Nucleus accumbens (tissue), 56 donors: ENCODE results near the gene OPN1SW.

Source experiments
- DNase-seq, 56 donors: peaks; one replicate each; lab custom pipeline; 2025; lab: John Stamatoyannopoulos, UW

Gene OPN1SW

DNA sequence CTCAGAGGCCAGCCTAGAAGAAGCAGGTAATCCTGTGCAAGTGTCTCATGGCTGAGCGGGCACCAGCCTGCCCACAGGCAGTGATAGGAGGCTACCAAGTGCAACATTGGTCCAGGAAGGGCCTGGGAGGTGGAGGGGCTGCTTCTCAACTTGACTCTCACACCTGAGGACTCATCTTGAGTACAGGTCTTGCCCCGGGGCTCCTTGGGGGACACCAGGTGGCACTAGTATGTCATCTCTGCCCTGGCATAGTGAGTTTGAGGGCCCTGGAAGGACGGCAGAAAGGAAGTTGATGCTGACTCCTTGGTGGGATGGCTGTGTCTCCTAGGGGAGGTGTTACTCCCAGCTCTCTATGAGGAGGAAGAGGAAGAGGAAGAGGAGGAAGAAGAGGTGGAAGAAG, 18.4 kb upstream of the OPN1SW start:
- no peak for DNase-seq

- no peak for DNase-seq
These were observed 17.6 kb upstream of the OPN1SW start for GRCh38 chr7:128793181-128793547.

DNA sequence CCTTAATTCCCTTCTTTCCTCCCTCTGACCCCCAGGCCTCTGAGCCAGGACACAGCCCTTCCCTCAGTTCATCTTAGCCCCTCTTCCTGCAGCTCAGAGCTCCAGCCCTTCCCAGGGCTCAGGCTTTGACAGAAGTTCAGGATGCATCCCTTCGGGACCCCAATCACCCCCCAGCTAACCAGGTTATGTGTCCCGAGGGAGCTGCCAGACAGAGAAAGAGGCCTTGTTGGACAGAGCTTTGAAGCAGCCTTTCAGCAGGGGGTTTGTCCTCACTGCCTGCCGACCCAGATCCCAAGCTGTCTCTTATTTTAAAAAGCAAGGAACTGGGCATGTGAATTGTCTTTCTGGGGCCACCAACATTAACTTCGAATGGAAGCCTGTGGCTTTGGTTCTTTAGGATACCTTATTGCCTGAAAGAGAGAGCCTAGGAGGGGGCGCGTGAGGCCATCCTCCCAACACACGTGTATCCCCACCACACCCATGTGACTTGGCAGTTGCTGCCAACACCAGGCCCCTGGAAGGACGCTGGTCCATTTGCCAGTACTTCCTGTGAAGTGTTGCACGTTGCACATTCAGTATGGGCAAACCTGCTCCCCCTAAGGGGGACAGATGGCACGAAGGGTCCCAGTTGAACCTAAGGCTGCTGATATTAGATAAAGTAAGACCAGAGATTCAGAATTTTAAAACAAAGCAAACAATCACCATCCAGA, 17.0 kb upstream of the OPN1SW start:
- peak in 2 of 56 donors; percentile 16 for DNase-seq

DNA sequence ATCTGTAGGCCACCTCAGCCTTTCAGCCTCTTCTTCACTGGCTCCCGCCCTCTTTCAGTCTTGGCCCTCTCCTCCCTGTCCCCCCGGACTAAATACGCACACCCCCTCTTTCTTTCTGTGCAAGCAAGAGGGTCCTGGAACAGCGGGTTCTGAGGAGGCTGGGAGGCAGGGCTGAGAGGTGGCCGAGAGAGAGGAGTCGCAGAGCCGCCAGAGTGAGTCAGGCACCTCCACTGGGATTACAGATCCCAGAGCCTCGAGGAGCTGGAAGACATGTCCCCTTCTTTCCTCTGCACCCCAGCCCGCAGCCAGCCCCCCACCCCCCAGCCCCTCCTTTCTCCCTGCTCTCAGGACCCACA, 16.4 kb upstream of the OPN1SW start:
- no peak for DNase-seq

DNA sequence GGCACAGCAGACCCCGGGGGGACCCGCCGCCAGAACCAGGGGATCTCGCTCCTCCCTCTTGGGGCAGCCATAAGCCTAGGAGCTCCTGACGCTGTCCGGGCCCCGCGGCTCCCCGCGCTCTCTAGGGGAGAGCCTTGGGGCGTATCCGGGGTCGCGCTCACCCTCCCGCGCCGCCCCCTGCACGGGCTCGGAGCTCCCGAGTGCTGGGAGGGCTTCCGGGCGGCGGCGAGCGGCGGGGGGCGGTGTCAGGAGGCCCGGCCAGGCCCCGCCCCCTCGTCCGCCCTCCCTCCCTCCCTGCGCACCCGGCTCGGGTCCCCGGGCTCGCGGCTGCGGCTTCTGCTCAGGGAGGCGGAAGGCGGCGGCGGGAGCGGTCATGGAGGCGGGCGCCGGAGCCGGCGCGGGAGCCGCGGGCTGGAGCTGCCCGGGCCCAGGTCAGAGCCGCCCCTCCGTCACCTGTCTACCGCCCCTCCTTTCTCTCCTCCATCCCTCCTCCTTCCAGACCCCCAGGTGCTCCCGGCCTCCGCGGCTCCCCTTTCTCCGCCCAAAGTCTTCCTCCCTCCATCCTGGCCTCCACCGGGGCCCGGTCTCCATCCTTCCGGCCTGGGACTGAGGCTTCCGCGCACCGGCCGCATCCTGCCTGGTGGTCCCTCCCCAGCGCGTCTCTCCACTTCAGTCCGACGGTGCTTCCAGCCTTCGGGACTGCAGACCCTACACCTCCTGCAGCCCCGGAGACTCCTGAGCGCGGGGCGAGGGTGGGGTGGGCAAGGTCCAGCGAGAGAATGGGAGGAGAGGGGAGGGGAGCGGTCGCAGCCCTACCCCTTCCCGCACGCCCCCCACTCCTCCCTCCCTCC, 15.8 kb upstream of the OPN1SW start, which contains the start of gene CCDC136:
Gene CCDC136 (plus strand): TSS at position 848 of the 851 bp plus-strand sequence. CDS start 444 bp downstream, outside the sequence.
- peak in 42 of 56 donors; percentile 9 to 74 (median 42) for DNase-seq

GRCh38 chr7:128790315-128791041, 14.9 kb upstream of the OPN1SW start:
- DNase-seq = peak in 1 of 56 donors; percentile 66

DNA sequence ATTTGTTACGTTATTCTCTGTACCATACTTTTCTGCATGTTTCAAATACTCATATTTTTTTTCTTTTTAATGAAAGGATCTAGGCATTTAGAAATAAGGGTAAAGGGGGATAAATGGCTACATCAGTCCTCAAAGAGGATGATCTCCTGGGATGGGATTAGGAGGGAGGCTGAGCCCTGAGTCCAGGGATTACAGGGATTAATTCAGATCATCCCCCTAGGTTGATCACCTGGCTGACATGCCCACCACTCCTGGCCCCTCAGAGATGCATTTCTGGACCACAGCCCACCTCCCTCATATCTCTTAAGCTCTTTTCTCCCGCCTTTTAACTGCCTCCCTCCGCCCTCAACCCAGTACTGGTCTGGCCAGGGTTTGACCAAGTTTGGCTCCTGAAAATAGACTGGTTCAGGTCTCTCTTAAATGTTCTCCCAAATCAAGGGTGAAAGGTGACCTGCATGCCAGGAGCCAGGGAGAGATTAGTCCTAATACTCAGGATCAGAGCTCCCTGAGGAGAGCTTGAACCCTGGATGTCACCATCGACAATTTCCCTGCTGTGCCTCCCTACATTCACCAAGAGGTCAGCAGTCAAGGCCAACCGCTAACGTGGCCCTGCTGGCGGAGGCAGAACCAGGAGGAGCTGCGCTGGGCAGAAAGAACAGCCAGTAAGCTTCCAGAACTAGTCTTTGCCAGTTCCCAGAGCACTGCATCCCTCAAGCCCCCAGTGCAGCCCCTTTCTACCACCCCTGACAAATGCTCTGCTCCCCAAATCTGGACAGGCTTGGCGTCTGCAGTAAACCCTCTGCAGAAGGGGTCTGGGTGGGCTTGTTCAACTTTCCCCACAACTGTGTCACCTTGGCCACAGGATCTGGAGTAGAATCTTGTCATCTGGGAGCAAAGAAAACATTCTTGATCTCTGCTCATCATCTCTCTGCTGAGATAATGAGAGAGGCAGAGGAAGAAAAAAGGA, 13.1 kb upstream of the OPN1SW start:
- no peak for DNase-seq

DNA sequence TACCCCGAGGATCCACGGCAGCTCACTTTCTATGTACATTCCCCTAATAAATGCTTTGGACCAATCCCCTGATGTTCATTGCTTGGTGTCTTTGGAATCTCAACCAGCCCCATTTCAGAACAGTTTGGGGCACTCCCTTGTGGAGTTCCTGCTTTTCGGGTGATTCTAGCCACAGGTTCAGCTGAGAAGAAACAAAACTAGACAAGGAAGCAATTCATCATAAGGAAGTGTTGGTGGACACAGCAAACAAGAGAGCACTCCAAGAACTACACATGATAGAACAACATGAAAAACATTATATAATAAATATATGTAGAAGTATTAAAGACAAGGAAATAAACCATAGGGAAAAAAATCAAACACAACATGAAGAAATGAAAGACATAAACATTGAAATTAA, 10.1 kb upstream of the OPN1SW start:
- DNase-seq = no peak

DNA sequence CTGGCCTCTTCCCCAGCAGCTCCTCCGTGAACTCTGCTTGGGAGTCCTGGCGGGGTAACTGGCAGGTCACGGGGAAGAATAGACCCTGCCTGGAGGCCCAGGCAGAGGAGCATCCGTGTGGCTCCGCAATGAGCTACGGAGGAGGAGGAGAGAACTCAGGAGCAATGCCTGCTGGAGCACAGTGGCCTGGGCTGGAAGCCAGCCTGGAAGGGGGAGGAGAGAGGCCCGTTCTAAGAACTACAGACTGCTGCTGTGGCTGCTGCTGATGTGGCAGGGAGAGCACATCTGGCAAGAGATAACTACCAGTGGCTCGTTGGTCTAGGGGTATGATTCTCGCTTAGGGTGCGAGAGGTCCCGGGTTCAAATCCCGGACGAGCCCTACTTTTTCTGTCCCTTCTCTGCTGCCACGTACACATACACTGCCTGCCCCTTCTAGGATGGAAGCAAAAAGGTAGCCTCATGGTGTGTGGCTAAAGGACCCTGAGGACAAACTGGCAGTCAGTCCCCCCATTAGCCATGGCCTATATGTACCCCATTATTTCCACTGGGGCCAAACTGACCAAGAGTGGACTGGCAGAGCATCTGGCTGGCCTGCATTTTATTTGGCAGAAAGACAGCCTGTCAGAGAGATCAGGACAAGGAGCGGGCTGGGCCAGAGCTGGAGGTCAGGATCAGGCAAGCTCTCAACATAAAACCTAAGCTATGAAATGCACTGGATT, 7.7 kb upstream of the OPN1SW start:
- peak in 33 of 56 donors; percentile 4 to 67 (median 36) for DNase-seq

DNA sequence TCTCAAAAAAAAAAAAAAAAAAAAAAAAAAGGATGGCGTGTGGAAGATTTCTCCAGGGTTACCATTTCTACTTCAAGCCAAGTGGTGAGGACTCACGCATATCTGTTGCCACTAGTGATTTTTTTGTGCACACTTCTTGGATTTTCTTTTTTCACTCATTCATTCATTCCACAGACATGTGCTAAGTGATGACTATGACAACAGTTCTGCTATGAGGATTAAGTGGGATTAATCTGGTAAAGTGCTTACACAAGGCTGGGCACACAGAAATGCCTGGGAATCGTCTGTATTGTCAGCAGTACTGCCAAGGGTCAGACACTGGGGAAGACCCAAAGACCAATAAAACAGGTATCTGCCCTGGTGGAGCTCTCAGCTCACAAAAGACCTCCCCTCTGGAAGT, 6.3 kb upstream of the OPN1SW start:
- no peak for DNase-seq

DNA sequence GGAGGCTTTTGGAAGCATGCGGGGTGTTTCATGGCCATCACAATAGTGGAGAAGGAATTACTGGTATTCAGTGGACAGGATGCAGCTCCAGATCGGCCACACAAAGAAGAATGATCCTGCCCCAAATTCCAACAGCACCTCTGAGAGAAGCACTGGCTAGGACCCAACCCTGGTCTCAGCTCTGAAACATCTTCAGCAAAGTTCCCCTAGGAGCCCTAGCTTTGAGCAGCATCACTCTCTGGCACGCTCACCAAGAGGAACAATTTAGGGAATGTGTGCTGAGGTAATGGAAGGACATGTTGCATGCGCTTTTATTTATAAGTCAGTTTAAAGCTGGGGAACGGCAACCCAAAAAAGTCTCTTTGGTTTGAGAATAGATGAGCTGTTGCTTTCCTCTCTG, 5.5 kb upstream of the OPN1SW start:
- no peak for DNase-seq

- DNase-seq = no peak
These were observed 3.4 kb upstream of the OPN1SW start for GRCh38 chr7:128778946-128779345.

GRCh38 chr7:128777156-128778123, 1.8 kb upstream of the OPN1SW start:
- DNase-seq = no peak

DNA sequence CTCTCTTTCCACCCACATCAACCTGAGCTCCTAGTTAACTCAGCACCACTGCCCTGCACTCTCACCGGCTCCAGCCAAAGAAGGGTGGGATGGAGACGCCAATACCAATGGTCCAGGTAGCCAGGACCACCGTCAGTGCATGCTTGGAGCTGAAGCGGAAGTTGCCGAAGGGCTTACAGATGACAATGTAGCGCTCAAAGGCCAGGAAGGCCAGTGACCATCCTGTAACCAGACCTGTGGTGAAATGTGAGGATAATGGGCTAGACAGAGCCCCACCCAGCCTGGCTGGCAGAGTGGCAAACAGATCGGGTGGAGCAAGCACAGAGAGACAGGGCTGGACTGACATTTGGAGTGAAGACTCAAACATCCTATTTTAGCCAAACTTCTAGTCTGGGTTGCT, 673 bp downstream of the OPN1SW start:
- no peak for DNase-seq

GRCh38 chr7:128774029-128774689, 1.4 kb downstream of the OPN1SW start:
- no peak for DNase-seq

GRCh38 chr7:128773604-128774003, 2.0 kb downstream of the OPN1SW start:
- DNase-seq = no peak

GRCh38 chr7:128770233-128770632, 5.4 kb downstream of the OPN1SW start:
- DNase-seq = no peak
